MCF 10A (cell line): Measurements from ENCODE around the gene FKBP2. TPM values are rescaled to one million over a fixed set of nuclear protein-coding genes. Genes with fewer than 3 reads are reported as not detected.

Source experiments
- BruUV-seq: library from RNA; stranded (reverse); fragments of 400-500 nt; replicated peaks from 2 replicates; lab custom pipeline; 2021; lab: Mats Ljungman, UMichigan
- CTCF ChIA-PET: fragments of 300-600 bp; sonication (Branson Sonifier 250); formaldehyde crosslinking; extraction: SDS; loops from one replicate; lab custom pipeline; 2021; ENCODE audit warnings: antibody characterized with exemption, inconsistent platforms; lab: Yijun Ruan, JAX
- POLR2A ChIA-PET: fragments of 300-600, 350-650 bp; sonication (Branson Sonifier 250); formaldehyde crosslinking; extraction: SDS; loops from one replicate; lab custom pipeline; 2020; ENCODE audit warnings: antibody characterized with exemption, inconsistent platforms; lab: Yijun Ruan, JAX
- DNase-seq: peaks from one replicate; pipeline ENCODE4 v3.0.0-alpha.2; 2018; ENCODE audit not compliant: unreplicated experiment
- H3K27ac Mint-ChIP-seq: one replicate; pipeline ENCODE4 v1.8.0; 2022; ENCODE audit warnings: mild to moderate bottlenecking, low read depth, mixed read lengths; ENCODE audit not compliant: unreplicated experiment
- H3K27me3 Mint-ChIP-seq: one replicate; pipeline ENCODE4 v1.8.0; 2022; ENCODE audit warnings: mixed read lengths; ENCODE audit not compliant: insufficient read depth, unreplicated experiment
- H3K36me3 Mint-ChIP-seq: one replicate; pipeline ENCODE4 v1.8.0; 2022; ENCODE audit warnings: mild to moderate bottlenecking, moderate library complexity, mixed read lengths; ENCODE audit not compliant: insufficient read depth, unreplicated experiment
- H3K4me1 Mint-ChIP-seq: one replicate; pipeline ENCODE4 v1.8.0; 2022; ENCODE audit warnings: mixed read lengths; ENCODE audit not compliant: insufficient read depth, unreplicated experiment
- H3K4me3 Mint-ChIP-seq: one replicate; pipeline ENCODE4 v1.8.0; 2022; ENCODE audit warnings: mild to moderate bottlenecking, moderate library complexity, mixed read lengths; ENCODE audit not compliant: unreplicated experiment
- H3K9me3 Mint-ChIP-seq: one replicate; pipeline ENCODE4 v1.8.0; 2022; ENCODE audit warnings: mixed read lengths; ENCODE audit not compliant: unreplicated experiment
- intact Hi-C: fragments of 100-400 bp; cut with micrococcal nuclease; formaldehyde crosslinking; loops from 2 replicates; pipeline ENCODE4 v1.14.1; 2022
- total RNA-seq: library from RNA; stranded (reverse); gene quantifications from 2 replicates; pipeline ENCODE4 v1.2.3, GENCODE V29; 2022
- TF ChIP-seq, protein P1 (sequence below): fragments of 200-600 bp; IDR thresholded peaks from one replicate; pipeline ENCODE4 v1.8.0; 2022; ENCODE audit warnings: antibody characterized with exemption, mild to moderate bottlenecking; ENCODE audit not compliant: unreplicated experiment

FKBP2 gene
- total RNA-seq, 1 experiment from 2014 or later = 86.0 TPM

DNA sequence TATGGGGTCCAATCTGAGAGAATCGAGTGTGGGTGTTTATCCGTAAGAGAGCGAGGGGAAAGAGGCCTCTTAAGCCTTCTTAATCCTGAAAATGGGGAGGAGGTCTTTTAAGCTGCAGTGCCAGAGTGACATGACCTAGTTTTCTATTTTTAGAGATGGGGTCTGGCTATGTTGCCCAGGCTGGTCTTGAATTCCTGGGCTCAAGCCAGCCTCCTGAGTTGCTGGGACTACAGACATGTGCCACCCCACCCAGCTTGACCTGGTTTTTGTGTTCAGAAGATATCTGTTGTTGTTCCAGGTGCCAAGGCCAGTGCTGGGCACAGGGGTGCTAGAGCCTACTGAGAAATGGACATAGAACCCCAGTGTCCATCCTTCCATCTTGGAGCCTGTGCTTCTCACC lies 42.2 kb downstream of the FKBP2 start:
- H3K27ac Mint-ChIP-seq = peak overlapping the region; percentile 84
- peak overlapping the region; percentile 76 for H3K4me3 Mint-ChIP-seq
- BruUV-seq = no TSS peak
- intact Hi-C loops = no loop called here
- H3K36me3 Mint-ChIP-seq = peaks cover 49% of the 10 kb centered on the region
- CTCF ChIA-PET = interaction anchor here (0.6 to 9.9 kb wide), 8 partner anchors 9 to 495 kb away, joined by 3 to 96 read pairs (median 6); partner anchors contain the start of genes CATSPERZ, PLCB3 and SF1
- TF ChIP-seq, protein P1, sequence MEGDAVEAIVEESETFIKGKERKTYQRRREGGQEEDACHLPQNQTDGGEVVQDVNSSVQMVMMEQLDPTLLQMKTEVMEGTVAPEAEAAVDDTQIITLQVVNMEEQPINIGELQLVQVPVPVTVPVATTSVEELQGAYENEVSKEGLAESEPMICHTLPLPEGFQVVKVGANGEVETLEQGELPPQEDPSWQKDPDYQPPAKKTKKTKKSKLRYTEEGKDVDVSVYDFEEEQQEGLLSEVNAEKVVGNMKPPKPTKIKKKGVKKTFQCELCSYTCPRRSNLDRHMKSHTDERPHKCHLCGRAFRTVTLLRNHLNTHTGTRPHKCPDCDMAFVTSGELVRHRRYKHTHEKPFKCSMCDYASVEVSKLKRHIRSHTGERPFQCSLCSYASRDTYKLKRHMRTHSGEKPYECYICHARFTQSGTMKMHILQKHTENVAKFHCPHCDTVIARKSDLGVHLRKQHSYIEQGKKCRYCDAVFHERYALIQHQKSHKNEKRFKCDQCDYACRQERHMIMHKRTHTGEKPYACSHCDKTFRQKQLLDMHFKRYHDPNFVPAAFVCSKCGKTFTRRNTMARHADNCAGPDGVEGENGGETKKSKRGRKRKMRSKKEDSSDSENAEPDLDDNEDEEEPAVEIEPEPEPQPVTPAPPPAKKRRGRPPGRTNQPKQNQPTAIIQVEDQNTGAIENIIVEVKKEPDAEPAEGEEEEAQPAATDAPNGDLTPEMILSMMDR = no peak
- no peaks in the 10 kb centered on the region for H3K9me3 Mint-ChIP-seq
- peaks cover 10% of the 10 kb centered on the region for H3K4me1 Mint-ChIP-seq
- no peaks in the 10 kb centered on the region for H3K27me3 Mint-ChIP-seq
- no peak for DNase-seq
- POLR2A ChIA-PET = interaction anchor here (1.0 to 8.2 kb wide), 7 partner anchors 13 to 57 kb away, joined by 3 to 125 read pairs (median 10); partner anchors contain the start of genes ESRRA, NUDT22, PPP1R14B and PRDX5

DNA sequence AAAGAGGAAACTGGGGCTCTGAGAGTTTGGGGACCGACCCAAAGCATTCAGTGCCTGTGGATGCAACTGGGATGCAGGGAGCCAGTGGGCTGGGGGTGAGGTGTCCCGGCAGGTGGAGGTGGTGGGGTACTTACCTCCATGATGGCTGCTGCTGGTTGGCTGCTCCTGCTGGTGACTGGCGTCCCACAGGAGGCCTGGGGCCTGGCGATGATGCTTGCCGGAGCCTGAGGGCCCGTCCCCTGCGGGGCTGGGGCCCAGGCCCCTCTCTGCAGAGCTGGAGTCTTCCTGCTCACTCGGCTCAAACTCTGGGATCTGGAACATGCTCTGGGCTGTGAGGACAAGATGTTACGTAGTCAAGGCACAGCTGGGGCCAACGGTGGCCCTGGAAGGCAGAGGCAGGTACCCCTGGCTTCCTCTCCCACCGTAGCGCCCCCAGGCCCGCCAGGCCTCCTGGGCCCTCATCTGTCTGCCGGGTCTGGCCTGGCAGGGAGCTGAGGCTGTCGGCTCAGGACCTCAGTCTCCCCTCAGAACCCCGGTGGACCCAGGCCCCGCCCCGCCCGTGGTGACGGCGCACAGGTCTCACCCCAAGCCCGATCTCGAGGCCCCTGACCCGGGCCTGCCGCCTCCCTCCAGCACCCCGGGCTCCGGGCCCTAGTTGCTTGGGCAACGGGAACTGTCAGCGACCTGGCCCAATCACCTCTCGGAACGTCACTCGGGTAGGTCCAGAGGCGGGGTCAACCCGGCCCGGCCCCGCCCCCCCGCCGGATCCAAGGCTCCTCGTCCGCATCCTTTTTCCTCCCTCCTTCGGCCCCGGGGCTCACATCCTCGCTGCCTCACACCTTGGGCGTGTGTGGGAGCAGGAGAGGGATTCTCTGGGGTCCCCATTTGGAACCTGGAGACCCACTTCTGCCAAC lies 43.4 kb downstream of the FKBP2 start, which contains the start of gene BAD:
Gene BAD, minus strand, starts transcription at position 618 of the 914 bp plus-strand sequence. Its CDS starts 297 bp downstream, at position 321.
- Mint-ChIP-seq H3K9me3 (no peaks in the 10 kb centered on the region), H3K27me3 (no peaks in the 10 kb centered on the region), H3K27ac (peak within 1 kb of the TSS; percentile 84), H3K4me3 (peak within 1 kb of the TSS; percentile 76), H3K4me1 (peaks cover 10% of the 10 kb centered on the region), H3K36me3 (peaks cover 39% of the 10 kb centered on the region)
- DNase-seq = peak; percentile 94
- CTCF ChIA-PET = interaction anchor here (0.5 to 9.9 kb wide), 8 partner anchors 12 to 139 kb away, joined by 3 to 96 read pairs (median 4); partner anchors contain the start of gene CATSPERZ
- intact Hi-C loops = no loop called here
- BruUV-seq = TSS peak; percentile 61
- TF ChIP-seq, protein P1 = no peak
- POLR2A ChIA-PET = interaction anchor here (0.5 to 8.2 kb wide), 17 partner anchors 8 to 493 kb away, joined by 3 to 125 read pairs (median 5); partner anchors contain the start of genes CATSPERZ, ESRRA, FKBP2 and NUDT22

DNA sequence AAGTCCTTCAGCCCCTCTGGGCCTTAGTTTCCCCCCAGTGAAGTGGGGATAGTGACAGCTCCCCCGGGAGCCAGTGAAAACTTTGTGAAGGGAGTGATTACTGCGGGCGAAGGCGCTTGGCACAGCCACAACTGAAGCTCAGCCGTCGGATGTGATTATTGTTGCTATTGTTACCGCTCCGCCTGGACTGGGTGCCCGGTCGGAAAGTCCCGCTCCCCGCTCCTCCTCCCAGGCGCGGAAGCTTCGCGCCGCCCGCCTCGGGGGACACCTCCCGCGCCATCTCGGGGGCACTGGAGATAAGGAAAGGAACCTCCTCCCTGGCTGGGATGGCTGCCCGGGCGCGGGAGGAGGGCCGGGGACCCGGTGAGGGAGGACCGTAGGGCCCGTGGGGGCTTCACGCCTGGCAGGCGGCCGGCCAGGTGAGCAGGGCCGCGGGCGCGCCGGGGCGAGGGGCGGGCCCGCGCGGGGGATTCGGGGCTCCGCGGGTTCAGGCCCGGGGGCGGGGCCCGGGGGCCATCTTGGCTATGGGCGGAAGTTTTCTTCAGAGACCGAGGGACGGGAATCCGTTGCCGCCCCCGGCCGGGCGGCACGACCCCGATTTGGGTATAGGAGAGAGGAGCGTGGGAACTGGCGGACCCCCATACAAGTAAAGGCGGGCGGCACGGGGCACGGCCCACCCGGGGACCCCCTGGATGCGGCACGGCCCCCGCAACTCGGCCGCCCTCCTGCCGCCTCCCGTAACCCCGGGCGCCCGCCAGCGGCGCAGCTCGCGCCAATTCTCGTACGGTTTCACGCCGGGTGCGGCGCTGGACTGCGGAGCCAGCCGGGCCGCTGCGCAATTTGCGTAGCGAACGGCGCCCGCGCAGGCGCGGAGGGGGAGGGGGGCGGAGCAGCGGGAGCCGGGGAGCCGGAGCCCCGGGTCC lies 44.3 kb downstream of the FKBP2 start, which contains the start of gene GPR137:
Gene GPR137, plus strand, starts transcription at position 887 of the 923 bp plus-strand sequence. CDS start 677 bp downstream, outside the sequence.
- Mint-ChIP-seq H3K4me3 (peak within 1 kb of the TSS; percentile 76), H3K9me3 (no peaks in the 10 kb centered on the region), H3K36me3 (peaks cover 32% of the 10 kb centered on the region), H3K27me3 (no peaks in the 10 kb centered on the region), H3K27ac (peak within 1 kb of the TSS; percentile 84), H3K4me1 (peaks cover 10% of the 10 kb centered on the region)
- intact Hi-C loops = loop anchor here (5.0 kb wide), 2 partner anchors 33 to 98 kb away; partner anchors contain the start of genes PLCB3 and STIP1
- POLR2A ChIA-PET = interaction anchor here (0.5 to 8.2 kb wide), 19 partner anchors 8 to 492 kb away, joined by 3 to 125 read pairs (median 4); partner anchors contain the start of genes CATSPERZ, ESRRA, FKBP2 and NUDT22
- TSS peak; percentile 77 for BruUV-seq
- CTCF ChIA-PET = interaction anchor here (0.5 to 9.9 kb wide), 4 partner anchors 13 to 138 kb away, joined by 3 to 96 read pairs (median 4); partner anchors contain the start of gene CATSPERZ
- TF ChIP-seq, protein P1 = no peak
- DNase-seq = peak; percentile 65
